Measurements from ENCODE around the gene ERAP2. TPM values are rescaled to one million over a fixed set of nuclear protein-coding genes. Genes with fewer than 3 reads are reported as not detected.

The ERAP2 gene
- total and polyA plus RNA-seq, 2 of the 13 experiments (the other 11 are each of a cell fraction or from before 2014, with no cell fraction given) = 12.8 to 16.6 TPM

DNA sequence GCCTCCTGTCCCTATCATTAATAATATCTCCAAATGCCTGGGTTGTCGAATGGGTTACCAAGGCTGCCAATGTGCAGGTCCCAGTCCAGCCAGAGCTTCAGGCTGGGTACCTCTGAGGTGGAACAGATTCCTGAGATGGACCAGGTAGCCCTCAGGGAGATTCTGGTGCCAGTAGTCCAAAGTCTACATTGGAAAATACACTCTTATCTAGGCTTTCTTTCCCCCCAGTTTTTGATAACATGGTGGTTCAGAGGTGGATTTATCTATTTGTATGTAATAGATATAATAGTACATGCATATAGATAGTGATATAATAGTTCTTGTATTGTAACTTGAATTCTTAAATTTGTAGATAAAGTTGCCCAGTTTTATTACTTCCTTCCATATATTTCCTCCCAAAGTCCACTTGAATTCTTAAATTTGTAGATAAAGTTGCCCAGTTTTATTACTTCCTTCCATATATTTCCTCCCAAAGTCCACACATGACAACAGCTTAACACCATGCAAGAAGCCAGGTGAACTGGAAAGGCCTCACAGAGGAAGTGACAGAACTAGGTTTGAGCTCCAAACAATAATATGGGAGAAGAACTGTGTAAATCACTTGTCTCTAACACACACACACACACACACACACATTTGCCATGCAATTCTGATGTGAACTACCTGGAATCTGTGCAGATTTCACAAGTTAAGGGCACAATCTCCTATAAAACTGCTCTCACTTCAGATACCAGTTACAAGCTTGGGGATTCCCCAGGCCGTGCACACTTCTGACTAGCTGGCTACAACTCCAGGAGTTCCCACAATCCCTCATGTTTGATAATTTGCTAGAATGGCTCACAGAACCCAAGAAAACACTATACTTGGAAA is 37.9 kb upstream of the ERAP2 start:
- no peak for FAIRE-seq
- Histone ChIP-seq H3K4me3 (replicated peaks in 1 of 3; ENCODE audit: insufficient read depth in 1 of 3, low read depth in 2 of 3, low read length in 3 of 3) (no peak overlapping the region), H2AFZ (ENCODE audit: low read length) (no peak overlapping the region), H3K27ac (ENCODE audit: extremely low read length, insufficient read depth, low read length) (no peak overlapping the region), H4K20me1 (ENCODE audit: insufficient read depth, low read length) (no peaks in the 10 kb centered on the region), H3K79me2 (ENCODE audit: insufficient read depth, low read length) (no peaks in the 10 kb centered on the region), H3K27me3 (ENCODE audit: control insufficient read depth in 1 of 2, insufficient read depth in 2 of 2, low read length in 2 of 2) (no peaks in the 10 kb centered on the region; a peak in 1 of 5 replicates), H3K4me1 (ENCODE audit: insufficient read depth, low read length) (no peaks in the 10 kb centered on the region), H3K36me3 (replicated peaks in 1 of 2; ENCODE audit: control insufficient read depth in 1 of 2, insufficient read depth in 2 of 2, low read length in 2 of 2) (no peaks in the 10 kb centered on the region), H3K9me3 (ENCODE audit: low read length) (no peaks in the 10 kb centered on the region), H3K4me2 (ENCODE audit: low read depth, low read length) (no peak overlapping the region), H3K9ac (ENCODE audit: insufficient read depth, low read depth, low read length) (no peak overlapping the region)
- DNase-seq (ENCODE audit: low spot score) = no peak
- no peak for ATAC-seq
- TF ChIP-seq ZNF567 (CRISPR knock-in tag; IDR thresholded peaks at IDR 0.05; ENCODE audit: borderline replicate concordance) (no peak), ZBTB42 (CRISPR knock-in tag; IDR thresholded peaks at IDR 0.05) (no peak), ETV5 (CRISPR knock-in tag; IDR thresholded peaks at IDR 0.05; ENCODE audit: borderline replicate concordance) (no peak), NONO (IDR thresholded peaks at IDR 0.05) (no peak), NONO (CRISPR knock-in tag; conservative IDR thresholded peaks at IDR 0.05) (no peak), ZSCAN9 (CRISPR knock-in tag; IDR thresholded peaks at IDR 0.05; ENCODE audit: borderline replicate concordance) (no peak), NR2F2 (IDR thresholded peaks at IDR 0.05; ENCODE audit: borderline replicate concordance, low read depth) (no peak), ZNF451 (CRISPR knock-in tag; IDR thresholded peaks at IDR 0.05) (no peak), ARNT (IDR thresholded peaks at IDR 0.05) (no peak), FOXO1 (CRISPR knock-in tag; IDR thresholded peaks at IDR 0.05) (no peak), MXD1 (CRISPR knock-in tag; IDR thresholded peaks at IDR 0.05) (no peak)
- TF ChIP-seq, protein P1, sequence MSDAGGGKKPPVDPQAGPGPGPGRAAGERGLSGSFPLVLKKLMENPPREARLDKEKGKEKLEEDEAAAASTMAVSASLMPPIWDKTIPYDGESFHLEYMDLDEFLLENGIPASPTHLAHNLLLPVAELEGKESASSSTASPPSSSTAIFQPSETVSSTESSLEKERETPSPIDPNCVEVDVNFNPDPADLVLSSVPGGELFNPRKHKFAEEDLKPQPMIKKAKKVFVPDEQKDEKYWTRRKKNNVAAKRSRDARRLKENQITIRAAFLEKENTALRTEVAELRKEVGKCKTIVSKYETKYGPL (CRISPR knock-in tag; IDR thresholded peaks at IDR 0.05) = no peak
- TF ChIP-seq, protein P2, sequence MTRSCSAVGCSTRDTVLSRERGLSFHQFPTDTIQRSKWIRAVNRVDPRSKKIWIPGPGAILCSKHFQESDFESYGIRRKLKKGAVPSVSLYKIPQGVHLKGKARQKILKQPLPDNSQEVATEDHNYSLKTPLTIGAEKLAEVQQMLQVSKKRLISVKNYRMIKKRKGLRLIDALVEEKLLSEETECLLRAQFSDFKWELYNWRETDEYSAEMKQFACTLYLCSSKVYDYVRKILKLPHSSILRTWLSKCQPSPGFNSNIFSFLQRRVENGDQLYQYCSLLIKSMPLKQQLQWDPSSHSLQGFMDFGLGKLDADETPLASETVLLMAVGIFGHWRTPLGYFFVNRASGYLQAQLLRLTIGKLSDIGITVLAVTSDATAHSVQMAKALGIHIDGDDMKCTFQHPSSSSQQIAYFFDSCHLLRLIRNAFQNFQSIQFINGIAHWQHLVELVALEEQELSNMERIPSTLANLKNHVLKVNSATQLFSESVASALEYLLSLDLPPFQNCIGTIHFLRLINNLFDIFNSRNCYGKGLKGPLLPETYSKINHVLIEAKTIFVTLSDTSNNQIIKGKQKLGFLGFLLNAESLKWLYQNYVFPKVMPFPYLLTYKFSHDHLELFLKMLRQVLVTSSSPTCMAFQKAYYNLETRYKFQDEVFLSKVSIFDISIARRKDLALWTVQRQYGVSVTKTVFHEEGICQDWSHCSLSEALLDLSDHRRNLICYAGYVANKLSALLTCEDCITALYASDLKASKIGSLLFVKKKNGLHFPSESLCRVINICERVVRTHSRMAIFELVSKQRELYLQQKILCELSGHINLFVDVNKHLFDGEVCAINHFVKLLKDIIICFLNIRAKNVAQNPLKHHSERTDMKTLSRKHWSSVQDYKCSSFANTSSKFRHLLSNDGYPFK (CRISPR knock-in tag; IDR thresholded peaks at IDR 0.05; ENCODE audit: borderline replicate concordance) = no peak
- ChIA-PET POLR2A (interaction anchor here (1.3 kb wide), 1 partner anchor 30 kb away, joined by 6 read pairs; no protein-coding TSS in a partner anchor), CTCF (ENCODE audit: low intra/inter-chr PET ratio, low total read pairs) (no interaction called here)
- intact Hi-C loops (cut with micrococcal nuclease; ENCODE audit: unreplicated experiment) (no loop called here), in situ Hi-C loops (cut with HindIII; ENCODE audit: extremely low pct_ligation_motif_present, low pct_unique_long_range_greater_than_20kb) (no loop called here)
- WGBS (ENCODE audit: low lambda C conversion rate) = 7% methylated on average over 1 of the region's 2 CpGs
- BruUV-seq (replicated peaks) = no TSS peak

All from HepG2 (cell line).